Measurements from ENCODE around the gene AKIRIN2. TPM values are rescaled to one million over a fixed set of nuclear protein-coding genes. Genes with fewer than 3 reads are reported as not detected.

Gene AKIRIN2
- total and polyA plus RNA-seq, 7 donors, result 16.6 to 40.2 (median 19.3) TPM

- Histone ChIP-seq H3K4me1 (no peaks in the 10 kb centered on the region), H3K36me3 (peaks cover 0 to 22% (median 0%) of the 10 kb centered on the region in 4 donors), H3K27ac (no peak overlapping the region), H3K27me3 (no peaks in the 10 kb centered on the region), H3K4me3 (no peak overlapping the region), H3K9me3 (no peaks in the 10 kb centered on the region)
- TF ChIP-seq POLR2AphosphoS5 (IDR thresholded peaks at IDR 0.05) (no peak), CTCF (IDR thresholded peaks at IDR 0.05) (no peak), POLR2A (IDR thresholded peaks at IDR 0.05) (no peak), EP300 (IDR thresholded peaks at IDR 0.05) (no peak)
- WGBS, 2 donors, result 9 to 51% methylated on average over 2 of the region's 2 CpGs
- intact Hi-C loops (cut with DNase I), result no loop called here
- DNase-seq, result no peak
Observed at GRCh38 chr6:87628424-87628823, 73.6 kb downstream of the AKIRIN2 start.

Small RNA genes within 50 kb of the gene (small RNA-seq; reads per million reads assigned to genes)
- 0 reads per million in 3 donors for gene RF01210

Other genes with a start within 250 kb of the AKIRIN2 start
- 10 to 100 TPM; 17.2 to 22.5 (median 20.1) TPM for gene SLC35A1, start 229.3 kb downstream of the AKIRIN2 start, total RNA-seq
- 10 to 100 TPM; 14.6 to 20.2 (median 16.2) TPM for gene SLC35A1, start 229.3 kb downstream of the AKIRIN2 start, polyA plus RNA-seq
- gene RARS2, start 112.2 kb downstream of the AKIRIN2 start, total RNA-seq, result 10 to 100 TPM; 20.5 to 26.5 (median 20.6) TPM
- gene RARS2, start 112.2 kb downstream of the AKIRIN2 start, polyA plus RNA-seq, result 10 to 100 TPM; 18.3 to 34.2 (median 31.7) TPM
- gene ORC3, start 112.1 kb downstream of the AKIRIN2 start, total RNA-seq, result 10 to 100 TPM; 17.5 to 27.6 (median 23.7) TPM
- gene ORC3, start 112.1 kb downstream of the AKIRIN2 start, polyA plus RNA-seq, result 10 to 100 TPM; 10.2 to 11.8 (median 10.3) TPM